Karpas-422 (cell line): Measurements from ENCODE around the gene CNGA1. TPM values are rescaled to one million over a fixed set of nuclear protein-coding genes. Genes with fewer than 3 reads are reported as not detected.

ENCODE experiments used
- DNase-seq: peaks from one replicate; pipeline ENCODE4 v3.0.0-alpha.2; 2015
- H2AFZ ChIP-seq: fragments of 200-600 bp; sonication (generic); 2 replicates; pipeline ENCODE4 v1.6.1; 2014; ENCODE audit warnings: antibody characterized with exemption, low read length, mixed read lengths
- H3K27ac ChIP-seq: fragments of 200-600 bp; sonication (generic); 2 replicates; pipeline ENCODE4 v1.5.1; 2014; ENCODE audit warnings: mild to moderate bottlenecking, low read length, moderate library complexity
- H3K27me3 ChIP-seq: fragments of 200-600 bp; sonication (generic); 2 replicates; pipeline ENCODE4 v1.6.1; 2014; ENCODE audit warnings: low read length, mixed read lengths
- H3K36me3 ChIP-seq: fragments of 200-600 bp; sonication (generic); 2 replicates; pipeline ENCODE4 v1.6.1; 2014; ENCODE audit warnings: low read length, mixed read lengths; ENCODE audit not compliant: insufficient read depth
- H3K4me1 ChIP-seq: fragments of 200-600 bp; sonication (generic); 2 replicates; pipeline ENCODE4 v1.6.1; 2014; ENCODE audit warnings: mild to moderate bottlenecking, low read length, mixed read lengths
- H3K4me2 ChIP-seq: fragments of 200-600 bp; sonication (generic); 2 replicates; pipeline ENCODE4 v1.6.1; 2014; ENCODE audit warnings: low read length, low read depth, mild to moderate bottlenecking; ENCODE audit not compliant: poor library complexity, severe bottlenecking
- H3K4me3 ChIP-seq: fragments of 200-600 bp; sonication (generic); 2 replicates; pipeline ENCODE4 v1.5.1; 2014; ENCODE audit warnings: mild to moderate bottlenecking, antibody characterized with exemption, low read length, mixed read lengths
- H3K79me2 ChIP-seq: fragments of 200-600 bp; sonication (generic); 2 replicates; pipeline ENCODE4 v1.6.1; 2014; ENCODE audit warnings: mild to moderate bottlenecking, low read length, mixed read lengths
- H3K9ac ChIP-seq: fragments of 200-600 bp; sonication (generic); 2 replicates; pipeline ENCODE4 v1.6.0; 2014; ENCODE audit warnings: low read length
- H3K9me2 ChIP-seq: fragments of 200-600 bp; sonication (generic), shearing (Covaris generic); replicated peaks from 2 replicates; pipeline ENCODE4 v1.6.0; 2014; ENCODE audit warnings: mild to moderate bottlenecking, low read length, moderate library complexity; ENCODE audit not compliant: insufficient read depth
- H3K9me3 ChIP-seq: fragments of 300-700, 200-600 bp; sonication (generic); 2 replicates; pipeline ENCODE4 v1.6.1; 2014; ENCODE audit warnings: low read length, mixed read lengths
- H4K20me1 ChIP-seq: fragments of 200-600 bp; sonication (generic); 2 replicates; pipeline ENCODE4 v1.6.1; 2014; ENCODE audit warnings: mild to moderate bottlenecking, antibody characterized with exemption, low read length, low read depth; ENCODE audit not compliant: insufficient read depth
- total RNA-seq: library from RNA; depleted of rRNA; stranded (reverse); fragments of >200 nt; shearing (Covaris generic); gene quantifications from 2 replicates; pipeline ENCODE4 v1.2.3, GENCODE V29; 2014; ENCODE audit warnings: low replicate concordance

The CNGA1 gene
- total RNA-seq, 1 experiment from 2014 or later: not detected

DNA sequence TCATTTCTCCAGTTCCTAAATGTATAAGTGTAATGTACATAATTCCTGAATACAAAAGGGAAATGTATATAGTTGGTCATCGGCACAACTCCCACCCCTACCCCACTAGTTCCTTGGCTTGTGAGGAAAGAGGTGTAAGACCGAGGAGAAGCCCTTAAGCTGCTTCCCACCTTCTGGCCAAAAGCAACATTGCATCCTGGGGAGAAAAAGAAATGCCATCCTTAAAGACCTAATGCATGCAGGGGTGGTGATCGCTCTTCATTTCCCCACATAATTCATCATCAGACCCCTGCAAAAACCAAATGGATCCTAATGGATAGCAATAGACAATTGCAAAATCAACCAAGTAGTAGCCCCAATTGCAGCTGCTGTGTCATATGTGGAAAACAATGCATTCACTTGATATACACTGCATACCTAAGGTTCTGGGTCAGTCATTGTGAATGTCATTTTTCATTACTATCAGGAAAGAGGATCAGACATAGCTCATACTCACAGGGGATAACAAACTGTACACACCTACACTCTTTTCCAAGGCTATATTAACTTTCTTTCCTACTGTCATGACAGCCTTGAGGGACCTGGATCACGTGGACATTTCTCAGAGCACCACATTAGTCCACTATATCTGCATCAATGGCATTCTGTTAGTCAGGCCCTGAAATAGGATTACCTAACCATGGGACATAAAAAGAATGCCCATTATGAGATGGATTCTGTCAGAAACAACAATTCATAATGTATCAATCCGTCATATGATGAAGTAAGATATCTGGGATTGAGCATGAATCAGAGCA, 70.4 kb downstream of the CNGA1 start:
- Histone ChIP-seq H4K20me1 (no peaks in the 10 kb centered on the region), H2AFZ (no peak overlapping the region), H3K9me2 (no peaks in the 10 kb centered on the region), H3K27ac (no peak overlapping the region), H3K27me3 (no peaks in the 10 kb centered on the region), H3K4me2 (no peak overlapping the region), H3K36me3 (no peaks in the 10 kb centered on the region), H3K79me2 (no peaks in the 10 kb centered on the region), H3K4me3 (no peak overlapping the region), H3K9me3 (no peaks in the 10 kb centered on the region), H3K9ac (no peak overlapping the region), H3K4me1 (no peaks in the 10 kb centered on the region)
- DNase-seq: no peak

DNA sequence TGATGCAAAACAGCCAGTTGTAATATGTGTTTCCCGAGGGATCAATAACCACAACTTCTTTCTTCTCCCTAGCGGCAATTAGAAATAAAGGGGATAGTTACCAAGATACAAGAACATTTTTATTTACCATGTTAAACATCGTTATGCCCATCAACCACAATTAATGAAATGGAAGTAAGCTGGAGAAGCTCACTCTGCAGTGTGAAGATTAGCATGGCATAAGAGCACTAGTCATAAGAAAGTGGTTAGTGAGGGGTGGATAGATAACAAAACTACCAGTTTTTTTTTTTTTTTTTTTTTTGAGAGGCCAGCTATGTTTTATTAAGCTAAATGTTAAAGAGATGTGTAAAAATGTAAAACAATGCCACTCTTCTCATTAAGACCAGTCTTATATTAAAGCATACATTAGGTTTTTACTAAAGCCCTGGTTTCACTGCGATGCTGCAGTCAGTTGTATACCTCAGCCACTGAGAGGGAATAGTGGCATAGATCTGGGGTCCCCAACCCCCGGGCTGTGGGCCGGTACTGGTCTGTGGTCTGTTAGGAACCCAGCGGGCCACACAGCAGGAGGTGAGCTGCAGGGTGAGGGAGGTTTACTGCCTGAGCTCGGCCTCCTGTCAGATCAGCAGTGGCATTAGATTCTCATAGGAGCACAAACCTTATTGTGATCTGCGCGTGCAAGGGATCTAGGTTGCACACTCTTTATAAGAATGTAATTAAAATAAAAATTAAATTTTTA, 74.2 kb downstream of the CNGA1 start:
- H3K36me3 ChIP-seq: no peaks in the 10 kb centered on the region
- no peak overlapping the region for H3K9ac ChIP-seq
- H2AFZ ChIP-seq: no peak overlapping the region
- no peaks in the 10 kb centered on the region for H3K9me2 ChIP-seq
- H3K4me2 ChIP-seq: no peak overlapping the region
- no peak overlapping the region for H3K27ac ChIP-seq
- H3K79me2 ChIP-seq: no peaks in the 10 kb centered on the region
- no peaks in the 10 kb centered on the region for H3K4me1 ChIP-seq
- DNase-seq: no peak
- H3K9me3 ChIP-seq: no peaks in the 10 kb centered on the region
- H4K20me1 ChIP-seq: no peaks in the 10 kb centered on the region
- no peak overlapping the region for H3K4me3 ChIP-seq
- no peaks in the 10 kb centered on the region for H3K27me3 ChIP-seq

DNA sequence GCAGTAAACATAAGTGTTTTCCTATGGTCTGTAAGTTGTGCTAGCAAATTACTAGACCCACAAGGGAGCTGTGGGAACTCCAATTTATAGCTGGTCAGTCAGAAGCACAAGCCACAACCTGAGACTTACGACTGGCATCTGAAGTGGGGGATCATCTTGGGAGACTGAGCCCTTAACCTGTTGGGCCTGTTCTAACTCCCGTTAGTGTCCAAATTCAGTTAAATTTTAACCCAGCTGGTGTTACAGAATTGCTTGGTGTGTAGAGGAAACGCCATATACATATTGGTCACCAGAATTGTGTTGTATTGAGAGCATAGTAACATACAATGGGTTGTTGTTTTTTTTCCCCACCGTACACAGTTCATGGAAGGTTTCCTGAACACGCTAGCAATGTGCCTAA, 77.0 kb downstream of the CNGA1 start:
- DNase-seq: no peak

DNA sequence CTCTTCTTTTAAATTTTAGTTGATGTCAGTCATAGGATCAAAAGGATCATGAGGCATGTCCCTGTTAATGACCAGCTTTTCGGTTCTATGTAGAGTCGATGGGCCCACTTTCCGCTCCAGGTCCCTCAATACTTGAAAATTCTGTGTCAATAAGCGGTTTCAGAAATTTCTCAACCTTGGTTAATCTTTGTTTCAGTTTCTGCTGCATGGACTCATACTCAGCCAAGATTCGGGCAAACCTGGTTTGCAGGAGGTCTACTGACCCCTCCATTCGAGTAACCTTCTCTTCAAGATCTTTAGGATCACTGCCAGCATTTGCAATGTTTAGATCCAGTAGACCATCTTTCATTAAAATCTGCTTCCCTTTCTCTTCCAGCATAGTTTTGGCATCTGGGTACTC, 80.1 kb downstream of the CNGA1 start:
- Histone ChIP-seq H3K27ac (no peak overlapping the region), H3K79me2 (no peaks in the 10 kb centered on the region), H3K4me1 (peaks cover 14% of the 10 kb centered on the region), H3K9ac (no peak overlapping the region), H3K4me2 (no peak overlapping the region), H3K9me2 (no peaks in the 10 kb centered on the region), H3K9me3 (no peaks in the 10 kb centered on the region), H3K27me3 (no peaks in the 10 kb centered on the region), H2AFZ (no peak overlapping the region), H3K4me3 (no peak overlapping the region), H4K20me1 (no peaks in the 10 kb centered on the region), H3K36me3 (no peaks in the 10 kb centered on the region)
- no peak for DNase-seq

More for the DNA sequence above, 77.0 kb downstream of the CNGA1 start:
- Histone ChIP-seq H3K79me2 (no peaks in the 10 kb centered on the region), H3K4me1 (no peaks in the 10 kb centered on the region; the same call in 1 of the 2 replicates), H4K20me1 (no peaks in the 10 kb centered on the region), H2AFZ (no peak overlapping the region), H3K4me2 (no peak overlapping the region), H3K36me3 (no peaks in the 10 kb centered on the region), H3K27me3 (no peaks in the 10 kb centered on the region), H3K4me3 (no peak overlapping the region), H3K9ac (no peak overlapping the region), H3K9me3 (no peaks in the 10 kb centered on the region), H3K9me2 (no peaks in the 10 kb centered on the region), H3K27ac (no peak overlapping the region)

DNA sequence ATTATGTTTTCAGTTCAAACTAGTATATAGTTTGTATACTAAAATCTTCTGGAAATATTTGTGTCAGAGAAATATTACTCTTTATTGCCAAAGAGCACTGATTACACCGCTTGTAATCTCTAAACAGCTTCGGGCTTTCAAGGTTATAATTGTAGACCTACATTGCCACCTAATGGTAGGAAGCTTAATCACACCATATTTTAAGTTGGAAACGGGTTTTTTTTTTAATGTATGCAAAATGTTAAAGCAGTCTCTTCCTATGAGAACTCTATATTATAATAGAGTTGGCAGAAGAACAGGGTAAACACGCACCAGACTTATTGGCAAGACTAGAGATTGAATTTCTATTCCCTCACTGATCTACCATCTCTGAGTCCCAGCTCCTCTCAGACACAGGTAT, 82.6 kb downstream of the CNGA1 start:
- Histone ChIP-seq H3K4me3 (no peak overlapping the region), H3K9ac (no peak overlapping the region), H3K27ac (no peak overlapping the region), H3K36me3 (no peaks in the 10 kb centered on the region), H3K4me1 (peaks cover 24% of the 10 kb centered on the region), H3K9me2 (no peaks in the 10 kb centered on the region), H3K79me2 (no peaks in the 10 kb centered on the region), H2AFZ (no peak overlapping the region; the same call in 1 of the 2 replicates), H3K9me3 (no peaks in the 10 kb centered on the region), H3K27me3 (no peaks in the 10 kb centered on the region), H3K4me2 (peak overlapping the region; percentile 8), H4K20me1 (no peaks in the 10 kb centered on the region)
- peak; percentile 91 for DNase-seq

DNA sequence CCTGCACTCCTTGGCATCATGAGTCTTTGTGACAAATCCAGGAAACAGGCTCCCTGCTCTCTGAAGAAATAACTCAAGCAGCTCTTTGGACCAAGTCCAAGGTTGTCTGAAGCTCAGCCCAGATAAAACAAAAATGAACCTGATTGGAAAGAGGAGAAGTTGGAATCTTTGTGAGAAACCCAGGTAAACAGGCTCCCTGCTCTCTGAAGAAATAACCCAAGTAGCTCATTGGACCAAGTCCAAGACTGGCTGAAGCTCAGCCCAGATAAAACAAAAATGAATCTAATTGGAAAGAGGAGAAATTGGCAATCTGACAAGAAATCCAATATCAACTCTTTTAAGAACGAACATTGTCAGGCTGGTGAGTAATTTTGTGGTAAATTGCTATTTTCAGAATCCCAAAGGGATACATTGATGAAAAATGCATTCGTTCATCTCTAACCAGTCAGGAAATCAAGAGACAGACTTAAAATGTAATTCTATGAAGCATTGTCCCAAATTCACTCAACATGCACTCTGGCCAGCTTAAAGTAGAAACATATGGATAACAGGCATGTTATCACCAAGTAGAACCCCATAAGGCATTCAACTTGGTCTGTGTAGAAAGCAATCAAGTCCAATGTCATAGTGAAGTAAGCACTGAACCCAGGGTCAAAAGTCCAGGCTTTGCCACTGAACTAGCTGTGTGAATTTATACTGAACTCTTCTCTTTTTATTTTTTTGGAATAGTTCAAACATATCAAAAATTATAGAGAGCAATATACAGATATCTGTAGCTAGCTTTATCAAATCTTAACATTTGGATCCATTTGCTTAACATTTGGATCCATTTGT, 85.3 kb downstream of the CNGA1 start:
- DNase-seq: no peak
- Histone ChIP-seq H3K9ac (no peak overlapping the region), H3K27ac (no peak overlapping the region), H4K20me1 (no peaks in the 10 kb centered on the region), H3K36me3 (no peaks in the 10 kb centered on the region), H3K79me2 (no peaks in the 10 kb centered on the region), H3K4me1 (peaks cover 32% of the 10 kb centered on the region), H3K9me3 (no peaks in the 10 kb centered on the region), H3K9me2 (no peaks in the 10 kb centered on the region), H3K27me3 (no peaks in the 10 kb centered on the region), H3K4me2 (no peak overlapping the region), H3K4me3 (no peak overlapping the region), H2AFZ (no peak overlapping the region)

DNA sequence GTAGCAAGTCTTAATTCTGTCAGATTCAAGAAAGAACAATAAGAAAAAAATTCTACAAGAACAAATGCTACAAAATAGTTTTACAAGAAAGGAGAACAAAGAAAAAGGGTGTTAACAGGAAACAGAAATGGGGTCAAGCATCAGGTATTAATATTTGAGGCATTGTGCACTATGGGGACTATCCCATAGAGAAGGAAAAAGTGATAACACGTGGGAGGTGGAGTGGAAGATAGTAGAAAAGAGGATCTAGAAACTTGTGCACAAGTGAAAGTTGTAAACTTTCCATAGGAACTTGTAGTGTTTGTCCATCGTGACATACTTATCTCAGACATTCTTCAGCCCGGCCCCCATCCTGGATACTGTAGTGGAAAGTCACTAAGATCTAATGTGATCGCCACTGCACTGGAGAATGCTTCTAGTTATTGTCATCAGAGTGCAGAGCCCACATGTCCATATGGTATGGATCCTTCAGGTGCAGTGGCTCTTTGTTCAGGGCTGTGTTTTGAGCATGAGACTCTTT, 86.7 kb downstream of the CNGA1 start:
- H3K9me2 ChIP-seq: no peaks in the 10 kb centered on the region
- DNase-seq: no peak
- H3K4me2 ChIP-seq: no peak overlapping the region
- no peak overlapping the region for H2AFZ ChIP-seq
- peaks cover 32% of the 10 kb centered on the region for H3K4me1 ChIP-seq
- H4K20me1 ChIP-seq: no peaks in the 10 kb centered on the region
- H3K4me3 ChIP-seq: no peak overlapping the region
- H3K27ac ChIP-seq: no peak overlapping the region
- no peaks in the 10 kb centered on the region for H3K79me2 ChIP-seq
- H3K27me3 ChIP-seq: no peaks in the 10 kb centered on the region
- H3K36me3 ChIP-seq: no peaks in the 10 kb centered on the region
- 0 out of 2 replicates have a peak, but pooled peaks cover 3% of the 10 kb centered on the region for H3K9me3 ChIP-seq
- no peak overlapping the region for H3K9ac ChIP-seq
